ENCODE data around the gene CKLF. TPM values are rescaled to one million over a fixed set of nuclear protein-coding genes. Genes with fewer than 3 reads are reported as not detected.

Gene CKLF
- total and polyA plus RNA-seq, 12 donors = 19.6 to 67.9 (median 39.1) TPM

- no peak for TF ChIP-seq POLR2A (IDR thresholded peaks at IDR 0.05)
- no peak for TF ChIP-seq CTCF (IDR thresholded peaks at IDR 0.05)
- Histone ChIP-seq H3K4me1 (replicated peaks in 1 of 2) (peaks cover 0 to 11% of the 10 kb centered on the region in 2 donors), H3K4me3 (no peak overlapping the region), H3K36me3 (replicated peaks in 1 of 2) (peaks cover 0 to 6% of the 10 kb centered on the region in 2 donors), H3K27me3 (no peaks in the 10 kb centered on the region), H3K27ac (no peak overlapping the region), H3K9me3 (replicated peaks in 1 of 3) (no peaks in the 10 kb centered on the region)
- 70 to 83% (median 76%) methylated on average over 7 of the region's 7 CpGs for WGBS, 4 donors
- intact Hi-C loops (cut with DNase I) = no loop called here
- no peak for DNase-seq
Measured at GRCh38 chr16:66544016-66544757, 8.2 kb upstream of the CKLF start.

GRCh38 chr16:66547101-66547989 is 5.0 kb upstream of the CKLF start:
- Histone ChIP-seq H3K4me1 (replicated peaks in 1 of 2) (peaks cover 14 to 32% of the 10 kb centered on the region in 2 donors), H3K9me3 (replicated peaks in 1 of 3) (no peaks in the 10 kb centered on the region), H3K27ac (no peak overlapping the region), H3K36me3 (replicated peaks in 1 of 2) (no peaks in the 10 kb centered on the region), H3K4me3 (no peak overlapping the region), H3K27me3 (no peaks in the 10 kb centered on the region)
- DNase-seq = no peak
- intact Hi-C loops (cut with DNase I) = no loop called here
- TF ChIP-seq CTCF (IDR thresholded peaks at IDR 0.05) = no peak
- TF ChIP-seq POLR2A (IDR thresholded peaks at IDR 0.05) = no peak
- WGBS, 4 donors = 96 to 100% (median 97%) methylated on average over 5 of the region's 5 CpGs

- no peak overlapping the region for H3K4me3 ChIP-seq
- H3K27ac ChIP-seq = peak overlapping the region in 3 of 5 donors; percentile 53 to 96 (median 87)
- DNase-seq = no peak
- 78 to 98% (median 86%) methylated on average over 4 of the region's 4 CpGs for WGBS, 4 donors
- no peaks in the 10 kb centered on the region for H3K27me3 ChIP-seq
- TF ChIP-seq CTCF (IDR thresholded peaks at IDR 0.05) (no peak), POLR2A (IDR thresholded peaks at IDR 0.05) (no peak)
- H3K4me1 ChIP-seq (replicated peaks in 1 of 2) = peaks cover 18 to 35% of the 10 kb centered on the region in 2 donors
- intact Hi-C loops (cut with DNase I) = no loop called here
- H3K9me3 ChIP-seq (replicated peaks in 1 of 3) = no peaks in the 10 kb centered on the region
- no peaks in the 10 kb centered on the region for H3K36me3 ChIP-seq (replicated peaks in 1 of 2)
Measured at GRCh38 chr16:66548068-66548467, 4.3 kb upstream of the CKLF start.

- intact Hi-C loops (cut with DNase I) = no loop called here
- peaks cover 25 to 43% of the 10 kb centered on the region in 2 donors for H3K4me1 ChIP-seq (replicated peaks in 1 of 2)
Measured at GRCh38 chr16:66548868-66549267, 3.5 kb upstream of the CKLF start.

More at GRCh38 chr16:66548868-66549267, 3.5 kb upstream of the CKLF start:
- no peak for TF ChIP-seq CTCF (IDR thresholded peaks at IDR 0.05)
- TF ChIP-seq POLR2A (IDR thresholded peaks at IDR 0.05) = no peak
- H3K4me3 ChIP-seq = peak overlapping the region in 2 of 4 donors; percentile 56 to 79
- no peak for DNase-seq
- WGBS, 4 donors = 63 to 79% (median 73%) methylated on average over 9 of the region's 9 CpGs
- no peaks in the 10 kb centered on the region for H3K36me3 ChIP-seq (replicated peaks in 1 of 2)
- no peaks in the 10 kb centered on the region for H3K27me3 ChIP-seq
- H3K27ac ChIP-seq = peak overlapping the region in 4 of 5 donors; percentile 87 to 96 (median 92)
- no peaks in the 10 kb centered on the region for H3K9me3 ChIP-seq (replicated peaks in 1 of 3)

Data from adrenal gland (tissue), 12 donors.